Skeletal muscle satellite cell (primary cell): ENCODE measurements around the gene ZNF219. TPM values are rescaled to one million over a fixed set of nuclear protein-coding genes. Genes with fewer than 3 reads are reported as not detected.
A peak's percentile ranks its signal among the peaks of the same experiment; 100 is the strongest.

ENCODE experiments used
- H3K27me3 ChIP-seq: 2 replicates; pipeline ENCODE4 v1.7.0; 2013; ENCODE audit warnings: low read length; ENCODE audit not compliant: control insufficient read depth, insufficient read depth
- H3K36me3 ChIP-seq: 2 replicates; pipeline ENCODE4 v1.7.0; 2013; ENCODE audit warnings: mild to moderate bottlenecking, control low read depth, low read length; ENCODE audit not compliant: insufficient read depth
- H3K4me1 ChIP-seq: 2 replicates; pipeline ENCODE4 v1.7.0; 2013; ENCODE audit warnings: low read length; ENCODE audit not compliant: control insufficient read depth, insufficient read depth
- H3K4me2 ChIP-seq: 2 replicates; pipeline ENCODE4 v1.7.0; 2013; ENCODE audit warnings: mild to moderate bottlenecking, low read length
- H3K4me3 ChIP-seq: 2 replicates; pipeline ENCODE4 v1.7.0; 2013; ENCODE audit warnings: low read length
- H3K9ac ChIP-seq: 2 replicates; pipeline ENCODE4 v1.7.0; 2013; ENCODE audit warnings: mild to moderate bottlenecking, low read depth, low read length, moderate library complexity
- H3K9me3 ChIP-seq: replicated peaks from 2 replicates; pipeline ENCODE4 v1.7.0; 2013; ENCODE audit warnings: mild to moderate bottlenecking, control low read depth, low read length
- total RNA-seq: library from RNA; depleted of rRNA; stranded (reverse); fragments of >200 nt; gene quantifications from 2 replicates; pipeline ENCODE4 v1.2.3, GENCODE V29; 2012; rRNA removed

ZNF219 gene
- 9.6 and 10.7 TPM in 2 replicates for total RNA-seq

DNA sequence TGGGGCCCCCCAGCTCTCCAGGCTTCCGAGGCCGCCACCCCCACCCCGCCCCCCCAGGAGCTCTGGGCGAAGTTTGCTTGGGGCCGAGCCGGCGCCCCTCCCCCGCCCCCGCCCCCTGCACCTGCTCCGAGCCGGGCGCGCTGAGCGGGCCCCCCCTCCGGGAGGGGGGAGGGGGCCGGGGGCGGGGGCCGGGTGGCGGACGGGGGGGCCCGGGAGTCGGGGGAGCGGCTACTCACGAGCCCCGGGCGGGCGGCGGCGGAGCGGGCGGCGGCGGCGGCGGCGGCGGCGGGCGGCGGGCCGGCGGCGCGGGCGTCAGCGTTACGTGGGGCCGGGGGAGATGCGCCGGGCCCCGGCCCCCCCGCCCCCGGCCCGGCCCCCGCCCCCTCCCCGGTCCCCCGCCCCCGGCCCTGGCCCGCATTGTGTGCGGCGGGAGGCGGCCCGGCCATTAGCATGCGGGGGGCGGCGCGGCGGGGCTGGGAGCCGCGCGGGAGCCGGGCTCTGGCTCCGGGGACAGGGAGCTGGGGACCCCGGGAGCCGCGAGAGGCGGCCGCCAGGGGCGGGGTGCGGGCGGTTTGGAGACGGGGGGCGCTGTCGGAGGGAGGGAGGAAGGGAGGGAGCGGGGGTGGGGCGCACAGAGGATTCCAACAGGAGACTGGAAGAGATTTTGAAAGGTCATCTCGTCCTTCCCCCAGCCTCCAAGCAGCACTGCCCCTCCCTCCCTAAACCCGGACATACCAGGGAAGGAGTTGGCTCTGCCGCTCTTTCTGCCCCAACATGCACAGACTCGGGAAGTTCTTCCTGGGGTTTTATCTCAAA, at the start of gene ZNF219:
Gene ZNF219 (minus strand): TSS at position 580 of the 816 bp plus-strand sequence. CDS start 5,064 bp downstream, outside the sequence.
- peaks cover 30% of the 10 kb centered on the region for H3K4me1 ChIP-seq
- peak within 1 kb of the TSS; percentile 80 for H3K4me2 ChIP-seq
- peak within 1 kb of the TSS; percentile 59 for H3K9ac ChIP-seq
- H3K4me3 ChIP-seq = peak within 1 kb of the TSS; percentile 67
- no peaks in the 10 kb centered on the region for H3K36me3 ChIP-seq
- H3K9me3 ChIP-seq = no peaks in the 10 kb centered on the region
- H3K27me3 ChIP-seq = no peaks in the 10 kb centered on the region

DNA sequence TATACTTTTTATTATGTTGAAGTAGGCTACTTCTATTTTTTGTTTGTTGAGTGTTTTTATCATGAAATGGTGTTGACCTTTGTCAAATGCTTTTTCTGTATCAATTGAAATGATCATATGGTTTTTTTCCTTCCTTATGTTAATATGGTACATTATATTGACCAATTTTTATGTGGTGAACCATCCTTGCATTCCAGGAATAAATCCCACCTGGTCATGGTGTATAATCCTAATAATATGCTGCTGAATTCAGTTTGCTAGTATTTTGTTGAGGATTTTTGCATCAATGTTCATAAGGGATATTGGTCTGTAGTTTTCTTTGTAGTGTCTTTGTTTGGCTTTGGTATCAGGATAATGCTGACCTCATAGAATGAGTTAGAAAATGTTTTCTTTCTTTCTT, 47.0 kb upstream of the ZNF219 start:
- Histone ChIP-seq H3K9me3 (no peaks in the 10 kb centered on the region), H3K27me3 (peaks cover 16% of the 10 kb centered on the region)

DNA sequence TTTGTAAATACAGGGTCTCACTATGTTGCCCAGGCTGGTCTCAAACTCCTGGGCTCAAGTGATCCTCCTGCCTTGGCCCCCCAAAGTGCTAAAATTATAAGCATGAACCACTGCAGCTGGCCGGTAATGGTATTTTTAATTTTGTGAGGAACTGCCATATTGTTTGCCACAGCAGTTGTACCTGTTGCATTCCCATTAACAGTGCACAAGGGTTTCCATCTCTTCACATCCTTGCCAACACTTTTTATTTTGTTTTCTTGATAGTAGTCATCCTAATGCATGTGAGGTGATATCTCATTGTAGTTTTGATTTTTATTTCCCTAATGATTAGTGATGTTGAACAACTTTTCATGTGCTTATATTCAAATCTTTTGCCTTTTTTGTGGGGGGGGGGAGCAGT, 43.9 kb upstream of the ZNF219 start:
- Histone ChIP-seq H3K9ac (no peak overlapping the region), H3K4me1 (no peaks in the 10 kb centered on the region), H3K36me3 (no peaks in the 10 kb centered on the region), H3K4me3 (no peak overlapping the region), H3K9me3 (no peaks in the 10 kb centered on the region), H3K27me3 (peaks cover 2% of the 10 kb centered on the region), H3K4me2 (no peak overlapping the region)

More for the DNA sequence above, 47.0 kb upstream of the ZNF219 start:
- no peaks in the 10 kb centered on the region for H3K4me1 ChIP-seq
- H3K4me2 ChIP-seq = no peak overlapping the region
- no peak overlapping the region for H3K4me3 ChIP-seq
- H3K36me3 ChIP-seq = no peaks in the 10 kb centered on the region
- H3K9ac ChIP-seq = no peak overlapping the region

DNA sequence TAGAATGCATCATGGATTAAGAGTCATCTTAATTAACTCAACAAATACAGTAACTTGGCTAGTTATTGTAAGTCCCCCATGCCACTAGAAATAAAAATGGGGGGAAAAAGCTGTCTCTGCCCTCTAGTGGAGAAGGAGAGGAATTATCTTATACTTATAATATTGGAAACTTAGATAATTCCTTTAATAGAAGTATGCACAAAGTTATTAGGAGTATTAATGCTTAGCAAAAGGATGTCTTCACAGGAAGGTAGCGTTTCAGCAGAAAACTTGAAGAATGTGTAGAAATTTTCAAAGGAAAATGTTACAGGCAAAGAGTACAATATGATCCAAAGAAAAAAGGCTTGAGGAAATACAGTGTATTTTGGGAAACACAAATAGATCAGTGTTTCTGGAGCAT, 37.6 kb upstream of the ZNF219 start:
- Histone ChIP-seq H3K4me2 (no peak overlapping the region), H3K4me3 (no peak overlapping the region), H3K9me3 (no peaks in the 10 kb centered on the region), H3K36me3 (no peaks in the 10 kb centered on the region), H3K4me1 (no peaks in the 10 kb centered on the region), H3K9ac (no peak overlapping the region), H3K27me3 (peaks cover 9% of the 10 kb centered on the region)

DNA sequence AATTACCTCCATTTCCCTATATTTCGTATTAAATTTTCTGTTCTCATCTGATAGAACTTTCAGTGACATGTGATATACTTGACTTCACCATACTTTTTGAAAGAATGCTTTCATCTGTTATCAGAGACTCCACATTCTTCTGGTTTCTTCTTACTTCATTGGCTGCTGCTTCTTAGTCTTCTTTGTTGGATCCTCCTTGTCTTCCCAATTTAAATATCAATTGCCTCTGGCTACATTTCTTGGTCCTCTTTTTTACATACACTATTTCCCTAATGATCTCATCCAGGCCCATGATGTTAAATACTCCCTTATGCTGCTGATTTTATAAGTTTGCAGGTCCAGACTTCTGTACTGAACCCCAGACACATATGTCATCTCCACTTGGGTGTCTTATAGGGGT, 35.4 kb upstream of the ZNF219 start:
- H3K9ac ChIP-seq = no peak overlapping the region

DNA sequence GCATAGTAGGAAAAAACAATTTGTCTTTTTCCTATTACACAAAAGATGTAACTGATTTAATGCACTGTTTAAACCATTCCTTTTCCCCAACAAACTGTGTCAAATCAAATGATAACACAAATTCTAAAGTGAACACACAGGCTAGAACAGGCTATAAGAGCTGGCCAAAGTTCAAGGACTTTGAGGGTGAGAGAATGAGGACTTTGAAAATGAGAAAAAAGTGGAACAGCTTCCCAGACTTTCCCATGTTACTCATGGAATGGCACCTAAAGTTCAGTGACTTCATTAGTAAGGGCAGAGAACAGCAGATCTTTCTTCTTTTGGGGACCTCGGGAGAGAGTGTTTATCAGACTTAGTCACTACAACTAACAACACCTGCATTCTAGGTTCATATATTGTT, 25.0 kb upstream of the ZNF219 start:
- no peaks in the 10 kb centered on the region for H3K36me3 ChIP-seq
- no peak overlapping the region for H3K9ac ChIP-seq
- H3K9me3 ChIP-seq = no peaks in the 10 kb centered on the region
- no peak overlapping the region for H3K4me3 ChIP-seq
- peaks cover 51% of the 10 kb centered on the region for H3K27me3 ChIP-seq
- H3K4me2 ChIP-seq = no peak overlapping the region
- H3K4me1 ChIP-seq = no peaks in the 10 kb centered on the region

More for the DNA sequence above, 35.4 kb upstream of the ZNF219 start:
- peaks cover 9% of the 10 kb centered on the region for H3K27me3 ChIP-seq
- no peaks in the 10 kb centered on the region for H3K4me1 ChIP-seq
- H3K9me3 ChIP-seq = no peaks in the 10 kb centered on the region
- H3K36me3 ChIP-seq = no peaks in the 10 kb centered on the region
- H3K4me2 ChIP-seq = no peak overlapping the region
- no peak overlapping the region for H3K4me3 ChIP-seq

DNA sequence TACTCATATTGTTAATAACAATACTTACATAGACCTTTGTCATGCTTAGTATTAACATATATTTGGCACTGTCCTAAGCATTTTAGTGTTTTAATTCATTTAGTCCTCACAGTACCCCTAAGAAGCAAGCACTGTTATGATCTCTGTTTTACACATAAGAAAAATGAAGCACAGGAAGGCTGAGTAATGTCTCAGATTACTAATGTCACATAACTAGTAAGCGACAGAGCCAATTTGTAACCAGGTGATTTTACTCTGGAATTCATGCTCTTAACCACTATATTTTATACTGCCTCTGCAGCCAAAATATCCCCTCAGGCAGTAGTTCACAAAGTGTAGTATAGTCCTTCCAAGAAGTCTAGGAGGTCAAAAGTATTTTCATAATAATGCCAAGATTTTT, 22.7 kb upstream of the ZNF219 start:
- Histone ChIP-seq H3K36me3 (no peaks in the 10 kb centered on the region), H3K9me3 (no peaks in the 10 kb centered on the region), H3K4me2 (no peak overlapping the region), H3K9ac (no peak overlapping the region), H3K4me1 (no peaks in the 10 kb centered on the region), H3K27me3 (peaks cover 36% of the 10 kb centered on the region), H3K4me3 (no peak overlapping the region)

DNA sequence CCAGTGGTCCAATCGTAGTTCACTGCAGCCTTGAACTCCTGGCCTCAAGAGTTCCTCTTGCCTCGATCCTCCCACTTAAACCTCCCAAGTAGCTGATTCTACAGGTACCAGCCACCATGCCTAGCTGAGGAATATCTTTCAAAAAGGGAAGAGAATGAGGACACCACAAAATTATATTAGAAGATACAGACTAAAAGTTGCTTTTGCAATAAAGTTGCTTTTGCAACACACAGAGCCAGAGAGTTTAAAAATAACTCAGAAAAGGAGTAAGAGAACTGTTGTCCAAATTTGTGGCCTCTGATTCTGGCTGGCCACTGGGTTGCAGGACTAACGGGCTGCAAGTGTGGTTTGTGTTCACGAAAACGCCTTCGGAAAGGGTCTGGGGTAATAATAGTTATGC, 22.2 kb upstream of the ZNF219 start:
- no peaks in the 10 kb centered on the region for H3K9me3 ChIP-seq
- no peaks in the 10 kb centered on the region for H3K4me1 ChIP-seq
- H3K27me3 ChIP-seq = peaks cover 32% of the 10 kb centered on the region
- H3K9ac ChIP-seq = no peak overlapping the region
- H3K4me3 ChIP-seq = no peak overlapping the region
- H3K36me3 ChIP-seq = no peaks in the 10 kb centered on the region
- H3K4me2 ChIP-seq = no peak overlapping the region

DNA sequence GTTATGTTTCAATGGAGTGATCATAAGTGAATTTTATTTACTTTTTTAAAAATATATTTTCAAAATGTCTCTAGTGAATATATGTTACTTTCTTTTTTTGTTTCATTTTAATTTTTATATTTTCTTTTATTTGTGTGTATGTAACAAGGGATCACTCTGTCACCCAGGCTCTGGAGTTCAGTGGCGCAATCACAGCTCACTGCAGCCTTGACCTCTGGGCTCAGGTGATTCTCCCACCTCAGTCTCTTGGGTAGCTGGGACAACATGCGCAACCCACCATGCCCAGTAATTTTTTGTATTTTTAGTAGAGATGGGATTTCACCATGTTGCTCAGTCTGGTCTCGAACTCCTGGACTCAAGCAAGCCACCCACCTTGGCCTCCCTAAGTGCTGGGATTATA, 20.5 kb upstream of the ZNF219 start:
- no peak overlapping the region for H3K4me2 ChIP-seq
- H3K4me3 ChIP-seq = no peak overlapping the region
- H3K36me3 ChIP-seq = no peaks in the 10 kb centered on the region
- no peaks in the 10 kb centered on the region for H3K9me3 ChIP-seq
- H3K9ac ChIP-seq = no peak overlapping the region
- no peaks in the 10 kb centered on the region for H3K4me1 ChIP-seq
- peaks cover 27% of the 10 kb centered on the region for H3K27me3 ChIP-seq

DNA sequence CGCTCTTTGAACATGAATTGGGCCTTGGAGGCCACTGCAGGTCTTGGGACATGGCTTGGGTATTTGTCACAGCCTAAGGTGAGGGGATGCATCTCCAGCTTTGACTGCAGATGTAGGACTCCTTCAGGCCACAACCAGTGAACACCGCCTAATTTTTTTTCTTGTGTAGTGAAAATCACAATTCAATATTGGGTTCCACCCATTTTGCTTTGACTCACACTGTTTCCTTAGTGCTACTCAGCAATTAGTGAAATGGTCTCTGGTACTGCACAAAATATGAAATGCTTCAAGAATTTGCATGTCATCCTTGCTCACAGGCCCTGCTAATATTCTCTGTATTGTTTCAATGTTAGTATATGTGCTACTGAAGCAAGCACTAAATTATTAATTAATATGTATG, 14.9 kb upstream of the ZNF219 start:
- H3K4me3 ChIP-seq = no peak overlapping the region
- no peak overlapping the region for H3K4me2 ChIP-seq
- no peaks in the 10 kb centered on the region for H3K4me1 ChIP-seq
- no peaks in the 10 kb centered on the region for H3K9me3 ChIP-seq
- peaks cover 8% of the 10 kb centered on the region for H3K27me3 ChIP-seq
- no peak overlapping the region for H3K9ac ChIP-seq
- no peaks in the 10 kb centered on the region for H3K36me3 ChIP-seq

DNA sequence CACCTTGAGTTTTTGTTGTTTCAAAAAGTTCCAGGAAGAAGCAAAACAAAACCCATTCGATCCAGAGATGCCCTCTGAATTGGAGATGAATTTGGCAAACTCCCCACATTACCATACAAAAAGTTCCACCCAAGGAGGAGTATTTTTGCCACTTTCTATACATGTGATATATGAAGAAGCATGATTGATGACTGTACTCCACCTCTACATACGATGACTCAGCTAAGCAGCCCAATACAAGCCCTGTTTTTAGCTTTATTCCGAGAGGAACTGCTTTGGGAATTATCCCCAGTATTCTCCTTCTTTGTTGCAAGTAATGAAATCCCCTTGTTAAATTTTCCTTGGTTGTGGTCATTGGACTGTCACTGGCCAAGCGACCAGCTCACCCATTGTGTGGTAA, 13.8 kb upstream of the ZNF219 start:
- Histone ChIP-seq H3K4me1 (no peaks in the 10 kb centered on the region), H3K4me2 (no peak overlapping the region), H3K9ac (no peak overlapping the region), H3K9me3 (no peaks in the 10 kb centered on the region), H3K36me3 (no peaks in the 10 kb centered on the region), H3K27me3 (peaks cover 8% of the 10 kb centered on the region), H3K4me3 (no peak overlapping the region)
